ENCODE measurements around the gene CCDC63. TPM values are rescaled to one million over a fixed set of nuclear protein-coding genes. Genes with fewer than 3 reads are reported as not detected.

The CCDC63 gene
- total RNA-seq, 1 donor from 2014 or later, result not detected

DNA sequence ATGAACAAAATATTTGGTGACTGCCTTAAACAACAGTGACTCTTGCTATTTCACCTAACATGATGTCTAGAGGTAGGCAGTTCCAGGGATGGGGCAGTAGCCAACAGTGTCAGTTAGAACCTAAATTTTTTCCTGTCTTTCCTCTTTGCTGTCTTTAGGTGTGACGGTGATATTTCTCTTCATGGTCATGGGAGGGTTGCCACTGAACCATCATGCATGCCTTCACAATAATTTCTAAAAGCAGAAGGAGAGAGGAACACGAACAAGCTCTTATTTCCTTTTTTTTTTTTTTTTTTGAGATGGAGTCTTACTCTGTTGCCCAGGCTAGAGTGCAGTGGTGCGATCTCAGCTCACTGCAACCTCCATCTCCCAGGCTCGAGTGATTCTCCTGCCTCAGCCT lies 2.4 kb downstream of the CCDC63 start:
- intact Hi-C loops (cut with micrococcal nuclease), result no loop called here

DNA sequence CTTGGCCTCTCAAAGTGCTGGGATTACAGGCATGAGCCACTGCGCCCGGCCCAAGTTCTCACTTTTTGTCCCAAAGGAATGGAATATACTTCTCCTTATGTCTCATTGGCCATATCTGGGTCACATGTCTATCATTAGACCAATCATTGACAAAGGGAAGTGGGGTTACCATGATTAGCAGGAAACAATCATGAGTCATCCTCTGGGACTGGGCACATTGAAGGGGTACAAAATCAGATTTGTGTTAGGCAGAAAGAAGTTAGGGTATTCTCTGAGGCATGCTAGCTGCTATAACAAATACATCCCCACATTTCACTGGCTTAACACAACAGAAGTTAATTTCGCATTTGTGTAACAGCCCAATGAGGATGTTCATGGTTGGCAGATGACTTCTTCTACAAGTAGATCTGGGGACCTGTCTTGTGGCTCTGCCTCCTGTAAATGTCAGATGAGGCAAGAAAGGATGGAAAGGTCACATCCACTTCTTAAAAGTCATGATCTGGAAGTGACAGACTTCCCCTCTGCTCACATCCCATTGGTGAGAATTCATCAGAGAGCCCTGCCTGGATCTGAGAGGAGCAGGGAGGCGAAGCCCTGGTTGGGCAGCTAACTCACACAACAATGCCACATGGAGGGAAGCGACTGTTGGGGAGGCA lies 3.1 kb downstream of the CCDC63 start:
- no peak for DNase-seq
- Histone ChIP-seq H3K4me3 (no peak overlapping the region), H3K27ac (replicated peaks) (no peak overlapping the region), H3K36me3 (no peaks in the 10 kb centered on the region), H3K27me3 (ENCODE audit: low read depth) (peaks cover 14% of the 10 kb centered on the region), H3K4me1 (peaks cover 21% of the 10 kb centered on the region), H3K9me3 (replicated peaks) (no peaks in the 10 kb centered on the region)
- intact Hi-C loops (cut with micrococcal nuclease), result no loop called here
- TF ChIP-seq, protein P1, sequence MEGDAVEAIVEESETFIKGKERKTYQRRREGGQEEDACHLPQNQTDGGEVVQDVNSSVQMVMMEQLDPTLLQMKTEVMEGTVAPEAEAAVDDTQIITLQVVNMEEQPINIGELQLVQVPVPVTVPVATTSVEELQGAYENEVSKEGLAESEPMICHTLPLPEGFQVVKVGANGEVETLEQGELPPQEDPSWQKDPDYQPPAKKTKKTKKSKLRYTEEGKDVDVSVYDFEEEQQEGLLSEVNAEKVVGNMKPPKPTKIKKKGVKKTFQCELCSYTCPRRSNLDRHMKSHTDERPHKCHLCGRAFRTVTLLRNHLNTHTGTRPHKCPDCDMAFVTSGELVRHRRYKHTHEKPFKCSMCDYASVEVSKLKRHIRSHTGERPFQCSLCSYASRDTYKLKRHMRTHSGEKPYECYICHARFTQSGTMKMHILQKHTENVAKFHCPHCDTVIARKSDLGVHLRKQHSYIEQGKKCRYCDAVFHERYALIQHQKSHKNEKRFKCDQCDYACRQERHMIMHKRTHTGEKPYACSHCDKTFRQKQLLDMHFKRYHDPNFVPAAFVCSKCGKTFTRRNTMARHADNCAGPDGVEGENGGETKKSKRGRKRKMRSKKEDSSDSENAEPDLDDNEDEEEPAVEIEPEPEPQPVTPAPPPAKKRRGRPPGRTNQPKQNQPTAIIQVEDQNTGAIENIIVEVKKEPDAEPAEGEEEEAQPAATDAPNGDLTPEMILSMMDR (IDR thresholded peaks at IDR 0.05; ENCODE audit: borderline replicate concordance), result no peak

More for the DNA sequence above, 2.4 kb downstream of the CCDC63 start:
- Histone ChIP-seq H3K4me1 (peaks cover 28% of the 10 kb centered on the region), H3K9me3 (replicated peaks) (no peaks in the 10 kb centered on the region), H3K36me3 (no peaks in the 10 kb centered on the region), H3K27me3 (ENCODE audit: low read depth) (peaks cover 14% of the 10 kb centered on the region), H3K4me3 (no peak overlapping the region), H3K27ac (replicated peaks) (no peak overlapping the region)
- no peak for DNase-seq
- TF ChIP-seq, protein P1 (IDR thresholded peaks at IDR 0.05; ENCODE audit: borderline replicate concordance), result no peak

DNA sequence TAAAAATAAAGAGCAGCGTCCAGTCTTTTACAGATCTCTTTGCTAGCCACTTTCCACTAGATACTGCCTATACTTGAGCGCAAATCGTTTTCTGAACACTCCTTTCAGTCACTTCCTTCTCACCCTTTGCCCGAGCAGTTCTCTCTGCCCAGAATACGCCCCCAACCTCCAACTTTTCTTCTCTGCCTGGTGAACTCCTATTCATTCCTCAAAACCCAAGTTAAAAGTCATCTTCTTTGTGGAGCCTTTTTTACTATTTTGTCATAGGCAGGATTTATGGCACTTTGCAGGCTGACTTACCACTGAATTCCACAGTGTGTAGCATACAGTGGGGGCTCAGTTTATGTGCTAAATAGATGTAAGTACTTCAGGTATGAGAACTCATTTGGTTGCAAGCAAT lies 4.0 kb downstream of the CCDC63 start:
- Histone ChIP-seq H3K27me3 (ENCODE audit: low read depth) (peaks cover 14% of the 10 kb centered on the region), H3K4me3 (no peak overlapping the region), H3K27ac (replicated peaks) (no peak overlapping the region), H3K9me3 (replicated peaks) (no peaks in the 10 kb centered on the region), H3K36me3 (no peaks in the 10 kb centered on the region), H3K4me1 (peaks cover 14% of the 10 kb centered on the region)
- TF ChIP-seq, protein P1 (IDR thresholded peaks at IDR 0.05; ENCODE audit: borderline replicate concordance), result no peak
- no peak for DNase-seq
- intact Hi-C loops (cut with micrococcal nuclease), result no loop called here

DNA sequence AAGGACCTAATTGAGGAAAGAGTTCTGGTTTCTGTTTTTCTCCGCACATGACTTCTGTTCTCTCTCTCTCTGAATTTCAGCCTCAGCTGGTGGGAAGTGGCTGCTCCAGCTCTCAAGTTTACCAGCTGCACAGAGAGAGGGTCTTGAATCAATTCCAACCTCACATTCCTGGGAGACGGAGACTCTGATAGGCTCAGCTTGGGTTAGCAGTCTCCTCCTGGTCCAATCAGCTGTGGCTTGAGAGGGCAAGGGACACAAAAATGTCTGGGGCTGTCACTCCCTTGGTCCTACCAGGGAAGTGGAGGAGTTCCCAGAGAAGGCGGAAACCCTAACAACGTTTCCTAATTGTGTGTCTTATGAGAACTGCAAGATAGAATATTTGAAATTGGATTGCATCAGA lies 7.0 kb downstream of the CCDC63 start:
- no peak for DNase-seq
- intact Hi-C loops (cut with micrococcal nuclease), result no loop called here
- TF ChIP-seq, protein P1 (IDR thresholded peaks at IDR 0.05; ENCODE audit: borderline replicate concordance), result no peak
- Histone ChIP-seq H3K27ac (replicated peaks) (no peak overlapping the region), H3K4me3 (no peak overlapping the region), H3K4me1 (no peaks in the 10 kb centered on the region), H3K9me3 (replicated peaks) (no peaks in the 10 kb centered on the region), H3K36me3 (no peaks in the 10 kb centered on the region), H3K27me3 (ENCODE audit: low read depth) (no peaks in the 10 kb centered on the region)

DNA sequence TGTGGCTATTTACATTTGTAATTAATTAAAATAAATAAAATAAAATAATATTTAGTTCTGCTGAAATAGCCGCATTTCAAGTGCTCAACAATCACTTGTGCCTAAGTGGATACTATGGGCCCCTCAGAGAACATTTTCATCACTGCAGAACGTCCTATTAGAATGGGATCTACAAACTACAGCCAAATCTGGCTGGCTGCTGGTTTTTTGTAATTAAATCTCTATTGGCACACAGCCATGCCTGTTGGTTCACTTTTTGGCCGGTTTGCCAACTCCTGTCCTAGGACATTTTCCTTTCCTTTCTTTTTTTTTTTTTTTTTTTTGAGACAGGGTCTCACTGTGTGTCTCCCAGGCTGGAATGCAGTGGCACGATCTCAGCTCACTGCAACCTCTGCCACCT lies 9.8 kb downstream of the CCDC63 start:
- no peaks in the 10 kb centered on the region for H3K4me1 ChIP-seq
- intact Hi-C loops (cut with micrococcal nuclease), result no loop called here
- H3K27ac ChIP-seq (replicated peaks), result no peak overlapping the region
- TF ChIP-seq, protein P1 (IDR thresholded peaks at IDR 0.05; ENCODE audit: borderline replicate concordance), result no peak
- H3K4me3 ChIP-seq, result no peak overlapping the region
- no peaks in the 10 kb centered on the region for H3K27me3 ChIP-seq (ENCODE audit: low read depth)
- no peak for DNase-seq
- no peaks in the 10 kb centered on the region for H3K36me3 ChIP-seq
- H3K9me3 ChIP-seq (replicated peaks), result no peaks in the 10 kb centered on the region
